Measurements from ENCODE around the gene TGFBI.

Gene TGFBI

DNA sequence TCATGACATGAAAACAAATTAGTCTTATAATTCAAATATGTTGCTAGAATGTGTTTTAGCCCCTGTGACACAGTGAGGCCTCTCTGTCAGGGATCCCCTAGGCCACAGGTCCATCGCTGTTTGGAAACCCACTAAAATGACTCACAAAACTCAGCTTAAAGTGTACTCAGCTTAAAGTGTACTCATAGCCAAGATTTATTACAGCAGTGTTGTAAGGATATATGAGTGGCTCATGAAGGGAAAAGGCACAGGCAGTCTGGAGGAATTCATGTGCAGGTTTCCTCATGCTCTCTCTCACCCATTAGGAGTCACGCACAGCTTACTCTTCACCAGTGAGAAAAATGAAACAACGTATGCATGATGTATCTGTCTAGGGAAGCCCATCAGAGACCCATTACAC is 24.4 kb upstream of the TGFBI start:
- DNase-seq (ENCODE audit: low spot score), result no peak

DNA sequence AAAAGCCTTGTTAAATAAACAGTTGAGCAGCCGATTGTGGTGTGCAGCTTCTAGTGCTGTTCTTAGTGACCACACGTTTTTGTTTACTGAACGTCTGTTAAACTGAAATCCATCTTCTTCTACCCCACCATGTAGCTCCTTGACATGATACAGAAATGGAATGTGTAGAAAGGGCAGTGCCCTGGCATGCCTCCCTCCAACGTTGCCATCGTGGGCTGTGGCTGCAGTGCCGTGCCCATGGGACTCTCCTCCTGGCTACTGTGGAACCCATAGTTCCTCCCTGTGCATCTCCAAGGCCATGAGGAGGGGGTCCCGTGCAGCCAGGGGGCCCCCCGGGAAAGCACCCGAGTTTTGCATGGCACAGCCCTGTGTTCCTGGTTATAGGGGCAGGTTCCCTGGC is 23.3 kb upstream of the TGFBI start:
- DNase-seq (ENCODE audit: low spot score), result no peak

DNA sequence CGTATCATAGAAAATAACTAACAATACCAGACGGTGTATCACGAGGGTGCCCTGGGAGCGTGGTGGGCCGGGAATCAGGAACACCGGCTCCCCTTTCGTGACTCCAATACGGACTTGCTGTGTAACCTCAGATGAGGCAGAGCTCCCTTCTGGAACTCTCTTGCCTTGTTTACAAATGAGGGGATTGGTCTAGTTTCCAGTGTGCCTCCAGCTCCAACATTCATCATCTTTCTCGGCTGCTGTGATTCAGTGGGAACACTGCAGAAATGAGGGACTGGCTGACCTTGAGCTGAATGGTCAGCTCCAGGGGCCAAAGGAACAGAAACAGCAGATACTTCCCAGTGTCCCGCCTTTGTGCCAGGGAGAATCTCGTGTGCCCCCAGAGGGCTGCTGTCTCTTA is 22.6 kb upstream of the TGFBI start:
- no peak for DNase-seq (ENCODE audit: low spot score)

DNA sequence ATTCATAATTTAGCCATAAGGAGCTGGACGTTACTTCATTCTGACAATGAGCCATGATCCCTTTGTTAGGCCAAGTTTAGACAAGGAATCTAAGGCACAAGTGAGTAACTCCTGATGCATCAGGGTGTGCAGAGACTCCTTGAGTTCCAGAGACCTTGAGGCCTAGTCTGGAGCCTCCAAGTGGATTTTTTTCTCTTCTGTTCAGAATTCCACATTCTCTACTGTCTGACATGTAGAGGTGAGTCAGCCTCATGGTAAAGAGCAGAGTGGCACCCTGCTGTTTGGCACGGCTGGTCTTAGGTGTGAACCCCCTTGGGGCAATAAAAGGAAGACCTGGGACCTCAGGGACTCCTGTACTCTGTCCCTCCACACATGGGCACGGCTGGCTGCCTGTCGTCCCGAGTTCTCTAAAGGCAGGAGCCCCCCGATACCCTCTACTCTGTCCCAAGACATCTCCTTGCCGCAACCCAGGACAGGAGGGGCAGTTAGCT is 22.0 kb upstream of the TGFBI start:
- no peak for DNase-seq (ENCODE audit: low spot score)

DNA sequence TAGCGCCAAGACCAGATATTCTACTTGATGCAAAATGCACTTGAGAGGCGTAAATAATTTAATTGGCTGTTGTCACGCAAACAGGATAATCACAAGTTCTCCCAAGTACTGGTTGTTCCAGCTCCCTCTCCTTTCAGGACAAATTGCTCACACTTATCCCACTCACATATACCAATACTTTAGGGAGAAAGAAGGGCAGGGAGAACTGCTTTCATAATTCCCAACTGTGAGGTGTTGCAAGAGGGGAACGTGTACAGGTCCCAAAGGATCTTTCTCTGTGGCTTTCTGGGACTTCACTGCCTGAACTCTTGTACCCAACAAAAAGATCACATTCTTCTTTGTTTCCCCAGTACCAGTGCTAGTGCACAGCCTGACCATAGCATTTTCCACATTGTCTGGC is 21.5 kb upstream of the TGFBI start:
- no peak for DNase-seq (ENCODE audit: low spot score)

DNA sequence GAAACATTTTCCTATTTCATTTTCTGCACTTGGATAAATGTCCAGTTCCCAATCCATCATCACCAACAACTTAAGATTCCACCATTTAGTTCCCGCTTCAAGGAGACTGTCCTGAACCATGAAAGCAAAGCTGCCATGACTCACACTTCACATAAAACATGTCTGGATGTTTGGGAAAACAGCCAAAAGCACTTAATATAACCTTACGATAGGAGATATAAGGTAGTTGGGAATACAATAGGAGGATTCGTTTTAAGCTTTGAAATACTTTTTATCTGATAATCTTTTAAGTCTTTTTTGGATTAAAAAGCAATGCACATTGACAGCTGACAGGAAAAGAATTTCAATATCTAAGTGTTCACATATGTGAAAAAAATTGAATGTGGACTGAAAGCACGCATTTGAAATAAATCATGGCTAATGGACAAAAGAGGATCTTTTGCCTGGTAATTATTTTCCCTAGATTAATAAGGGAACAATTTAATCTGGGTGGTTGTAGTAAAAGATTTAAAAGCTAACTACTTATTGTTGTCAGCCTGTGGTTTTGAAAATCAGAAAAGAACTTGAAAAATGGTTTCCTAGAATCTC is 17.3 kb upstream of the TGFBI start:
- no peak for DNase-seq (ENCODE audit: low spot score)

DNA sequence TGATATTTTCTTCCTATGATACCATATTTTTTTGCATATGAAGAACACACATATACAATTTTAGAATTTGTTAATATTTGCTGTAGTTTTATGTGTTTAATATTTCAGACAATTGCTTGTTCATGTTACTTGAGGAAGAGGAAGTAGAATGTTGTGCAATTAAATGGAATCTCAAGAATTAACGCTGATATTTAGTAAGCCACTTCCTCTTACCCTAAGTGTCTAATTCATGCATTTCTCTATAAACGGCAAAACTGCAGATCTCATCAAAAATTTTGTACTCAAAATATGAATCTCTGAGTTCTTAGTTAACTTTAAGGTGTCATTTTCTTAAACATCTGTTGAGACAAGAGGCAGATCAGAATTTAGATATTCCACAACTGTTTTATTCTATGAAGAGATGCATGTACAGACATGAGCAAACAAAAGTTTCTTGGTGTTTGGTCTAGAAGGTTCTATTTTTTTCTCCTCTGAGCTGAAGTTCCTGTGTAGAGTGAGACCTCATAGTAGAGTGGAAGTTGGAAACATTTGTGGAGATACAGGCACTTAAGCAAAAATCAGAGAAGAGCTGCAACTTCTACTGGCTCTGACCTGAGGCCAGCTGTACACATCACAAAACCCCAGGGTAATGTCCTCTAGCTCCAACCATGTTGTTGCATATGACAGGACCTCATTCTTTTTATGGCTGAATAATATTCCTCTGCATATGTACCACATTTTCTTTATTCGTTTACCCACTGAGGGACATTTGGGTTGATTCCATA is 16.6 kb upstream of the TGFBI start:
- DNase-seq (ENCODE audit: low spot score), result no peak

DNA sequence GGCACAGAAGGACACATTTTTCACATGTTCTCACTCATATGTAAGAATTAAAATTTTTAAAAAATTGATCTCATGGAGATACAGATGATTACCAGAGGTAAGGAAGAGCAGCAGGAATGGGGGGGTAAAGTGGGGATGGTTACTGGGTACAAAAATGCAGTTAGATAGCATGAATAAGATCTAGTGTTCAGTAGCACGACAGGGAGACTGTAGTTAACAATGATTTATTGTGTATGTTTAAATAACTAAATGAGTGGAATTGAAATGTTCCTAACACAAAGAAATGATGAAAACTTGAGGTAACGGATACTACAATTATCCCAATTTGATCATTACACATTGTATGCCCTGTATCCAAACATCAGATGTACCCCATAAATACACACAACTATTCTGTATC is 15.2 kb upstream of the TGFBI start:
- no peak for DNase-seq (ENCODE audit: low spot score)

DNA sequence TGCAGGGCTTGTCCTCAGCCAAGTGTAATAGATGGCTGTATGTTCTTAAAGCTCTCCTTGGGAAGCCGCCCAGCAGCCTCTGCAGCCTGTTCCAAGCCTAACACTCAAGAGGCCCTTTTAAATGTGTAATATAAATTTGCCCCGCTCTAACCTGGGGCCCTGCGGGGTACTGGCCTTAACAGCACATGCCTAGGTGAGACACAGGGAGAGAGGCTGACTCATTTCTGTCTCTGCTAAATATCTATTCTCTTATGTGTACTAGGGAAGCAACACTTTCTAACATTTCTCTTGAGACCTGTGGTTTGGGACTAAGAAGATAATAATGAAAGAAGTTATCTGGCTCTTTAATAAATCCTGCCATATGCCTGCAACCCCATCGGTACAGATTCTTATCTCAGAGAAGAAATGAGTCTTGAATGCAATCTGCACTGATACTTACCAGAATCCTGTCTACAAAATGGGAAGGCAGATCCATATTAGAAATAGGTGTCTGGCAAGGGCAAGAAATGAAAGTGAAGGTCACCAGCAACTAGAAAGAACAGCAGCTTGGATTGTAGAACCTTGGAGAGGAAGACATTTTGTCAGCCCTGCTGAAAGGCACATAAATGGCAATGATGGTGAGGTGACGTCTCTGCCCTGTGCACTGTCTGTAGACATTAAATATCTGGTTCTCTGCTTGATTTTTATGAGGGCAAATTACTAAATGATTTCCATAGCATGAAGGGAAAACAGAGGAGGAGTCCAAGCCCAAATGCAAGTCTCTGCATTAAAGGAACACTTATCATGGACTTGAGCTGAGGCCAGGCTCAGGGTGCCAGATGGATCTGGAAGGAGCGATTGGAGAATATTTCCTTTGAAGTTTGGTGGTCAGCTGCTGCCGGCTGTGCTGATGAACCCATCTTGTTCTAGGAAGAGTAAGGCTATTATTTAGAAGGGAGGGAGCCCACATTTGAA is 14.5 kb upstream of the TGFBI start:
- DNase-seq (ENCODE audit: low spot score), result no peak

DNA sequence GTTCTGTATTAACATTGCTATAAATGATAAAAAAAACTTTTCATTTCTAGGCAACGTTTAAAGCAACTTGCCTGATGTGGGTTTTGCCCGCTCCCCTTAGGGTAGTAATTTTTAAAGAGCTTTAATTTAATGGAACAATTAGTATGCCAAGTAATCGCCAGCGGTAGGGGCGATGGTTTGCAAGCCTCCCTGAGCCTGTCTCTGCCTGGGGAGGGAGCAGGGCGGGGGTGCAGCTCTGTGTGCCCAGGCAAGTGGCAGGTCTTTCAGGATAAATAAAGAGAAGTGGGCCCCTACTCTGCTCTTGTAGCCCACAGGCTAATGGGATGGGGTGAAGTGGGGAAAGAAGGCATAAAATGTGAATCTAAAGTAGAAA is 13.8 kb upstream of the TGFBI start:
- no peak for DNase-seq (ENCODE audit: low spot score)

DNA sequence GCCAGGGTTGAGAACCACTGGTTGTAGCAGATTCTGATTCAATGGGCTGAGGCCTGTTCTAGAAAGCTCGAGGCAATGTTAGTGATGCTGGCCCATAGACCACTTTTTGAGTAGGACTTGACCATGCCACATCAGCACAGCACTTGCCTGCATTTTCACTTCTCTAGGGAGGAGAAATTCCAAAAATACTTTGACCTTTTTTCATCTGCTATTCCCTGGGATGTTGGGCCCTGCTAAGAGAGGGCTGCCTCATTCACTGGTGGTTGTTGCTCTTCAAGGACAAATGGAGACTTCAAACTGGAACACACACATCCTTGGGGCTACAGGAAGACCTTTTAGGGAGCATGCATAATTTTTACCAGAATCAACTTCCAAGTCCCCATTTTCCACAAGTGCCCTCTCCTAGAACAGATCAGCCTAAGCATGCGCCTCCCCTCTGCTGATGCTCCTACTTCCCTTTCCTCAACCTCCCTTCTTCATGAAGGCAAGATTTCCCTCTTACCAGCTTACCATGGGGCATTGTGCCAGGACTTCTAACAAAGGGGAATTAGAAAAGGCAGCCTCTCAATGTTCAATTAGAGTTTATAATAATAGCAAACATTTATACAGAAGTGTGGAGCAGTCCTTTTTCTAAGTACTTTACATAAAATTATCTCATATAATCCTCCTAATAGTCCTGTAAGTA is 12.7 kb upstream of the TGFBI start:
- no peak for DNase-seq (ENCODE audit: low spot score)

DNA sequence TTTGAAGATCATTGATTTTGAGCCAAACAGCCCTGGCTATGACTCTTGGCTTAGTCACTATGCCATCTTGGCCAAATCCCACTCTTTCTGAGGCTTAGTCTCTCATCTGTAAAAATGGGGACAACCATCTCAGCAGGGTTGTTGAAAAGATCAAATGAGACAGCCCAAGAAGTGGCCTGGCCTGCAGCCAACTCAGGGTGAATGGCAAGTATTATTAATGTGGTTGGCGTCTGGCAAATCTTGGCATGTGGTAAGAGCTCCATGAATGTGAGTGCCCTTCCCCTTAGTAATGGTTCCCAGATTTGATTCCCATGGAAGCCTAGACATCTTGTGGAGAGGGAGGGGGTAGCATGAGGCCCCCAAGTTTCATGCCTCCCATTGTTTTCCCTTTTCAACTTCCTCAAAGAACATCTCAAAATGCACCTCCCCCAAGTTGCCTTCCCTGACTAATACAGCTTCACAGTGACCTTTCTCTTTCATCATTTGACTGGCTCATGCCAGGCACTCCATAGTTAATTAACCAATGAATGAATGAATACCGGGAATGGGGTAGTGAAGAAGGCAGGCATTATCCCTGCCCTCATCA is 11.8 kb upstream of the TGFBI start:
- DNase-seq (ENCODE audit: low spot score), result no peak

DNA sequence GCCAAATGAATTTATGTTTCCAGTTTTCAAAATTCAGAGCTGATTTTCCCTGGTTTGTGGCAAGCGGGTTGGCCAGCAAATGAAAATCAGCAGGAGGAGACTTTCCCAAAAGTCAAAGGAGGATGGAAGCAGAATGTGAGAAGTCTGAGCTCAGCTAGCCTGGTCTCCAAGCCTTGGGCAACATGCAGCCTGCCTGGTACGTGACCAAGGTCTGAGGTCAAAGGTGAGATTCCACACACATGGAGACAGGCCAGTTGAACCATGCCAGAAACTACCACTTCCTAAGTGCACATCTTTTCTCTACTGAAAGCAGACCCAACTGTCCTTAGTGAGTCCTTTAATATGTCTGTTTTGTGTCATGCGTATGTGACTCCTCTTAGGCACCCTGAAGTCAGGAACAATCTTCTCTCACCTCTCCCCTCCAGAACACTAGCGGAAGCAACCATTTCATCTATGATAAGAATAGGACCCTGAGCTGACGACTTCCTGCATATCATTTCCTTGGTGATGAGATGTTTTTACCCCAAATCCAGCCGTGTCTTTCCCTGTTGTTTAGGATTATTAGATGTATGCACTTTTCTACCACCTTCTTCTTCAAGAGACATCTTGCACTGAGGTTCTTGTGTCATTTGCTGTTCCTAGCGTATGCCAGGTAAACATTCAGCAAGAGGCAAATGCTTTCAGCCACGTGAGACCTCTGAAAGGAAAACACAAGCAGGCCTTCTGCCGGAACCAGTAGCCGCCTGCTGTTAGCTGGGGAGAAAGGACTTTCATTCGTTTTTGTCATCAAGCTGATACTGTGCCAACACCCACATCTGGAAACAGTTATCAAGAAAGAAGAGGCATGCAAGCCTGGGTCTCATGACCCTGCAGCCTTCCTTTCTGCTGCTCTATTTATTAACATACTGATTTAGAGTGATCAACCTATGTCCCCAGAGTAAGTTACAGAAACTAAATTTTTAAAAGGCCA is 9.7 kb upstream of the TGFBI start:
- DNase-seq (ENCODE audit: low spot score), result no peak

DNA sequence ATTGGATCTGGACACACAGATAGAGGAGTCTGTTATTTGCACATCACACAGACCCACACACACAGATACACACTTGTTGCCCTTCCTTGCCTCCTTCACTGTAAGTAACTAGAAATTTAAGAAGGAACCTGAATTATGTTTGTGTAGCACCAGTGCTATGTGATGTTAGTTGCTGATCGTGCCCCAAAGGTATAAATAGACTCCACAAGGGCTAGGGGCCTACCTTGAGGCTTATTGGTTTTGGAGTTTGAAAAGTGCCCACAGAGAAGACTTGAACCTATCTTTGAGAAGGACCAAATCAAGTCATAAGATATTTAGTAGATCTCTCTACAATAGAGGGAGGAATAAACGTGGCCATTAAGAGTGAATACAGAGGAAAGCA is 8.8 kb upstream of the TGFBI start:
- no peak for DNase-seq (ENCODE audit: low spot score)

DNA sequence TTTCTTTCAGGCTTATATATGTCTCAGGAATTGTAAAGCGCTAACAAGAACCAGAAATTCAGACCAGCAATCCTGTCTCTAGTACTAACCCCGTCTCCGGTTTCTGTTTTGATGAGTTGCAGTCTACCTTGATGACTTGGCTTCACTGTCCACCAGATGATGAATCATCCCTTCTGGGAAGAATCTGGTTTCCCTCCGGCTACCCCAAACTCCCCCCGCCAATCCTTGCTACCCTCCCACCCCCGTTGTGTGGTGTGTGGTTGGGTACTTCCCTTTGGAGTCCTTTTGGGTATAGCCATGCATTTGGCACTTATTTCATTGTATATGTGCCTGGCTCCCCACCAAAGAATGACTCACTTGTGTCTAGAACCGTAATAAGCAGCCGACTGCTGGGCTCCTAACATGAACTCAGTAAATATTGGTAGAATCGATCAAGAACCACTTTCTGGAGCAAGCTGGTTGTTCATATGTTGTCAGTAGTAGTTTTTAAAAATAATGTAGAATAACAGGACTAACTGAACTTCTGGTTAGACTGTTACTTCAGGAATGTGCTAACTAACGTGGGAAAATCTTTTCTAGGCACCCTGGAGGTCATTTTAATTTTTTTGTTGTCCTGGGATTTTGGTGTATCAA is 8.3 kb upstream of the TGFBI start:
- no peak for DNase-seq (ENCODE audit: low spot score)

DNA sequence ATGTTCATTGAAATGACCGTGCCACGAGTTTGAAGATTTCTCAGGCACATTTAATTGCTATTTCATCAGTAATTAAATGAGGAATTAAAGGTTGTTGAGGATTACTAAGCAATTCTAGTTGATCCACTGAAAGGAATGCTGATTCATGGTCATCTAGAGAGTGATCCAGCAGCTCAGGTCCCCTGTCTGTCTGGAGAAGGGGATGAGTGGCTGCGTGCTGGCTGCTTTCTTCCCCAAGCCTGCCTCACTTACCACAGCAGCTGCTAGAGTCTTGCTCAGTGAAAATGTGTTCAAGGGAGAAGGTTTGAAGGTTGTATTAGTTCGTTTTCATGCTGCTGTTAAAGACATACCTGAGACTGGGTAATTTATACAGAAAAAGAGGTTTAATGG is 7.8 kb upstream of the TGFBI start:
- DNase-seq (ENCODE audit: low spot score), result no peak

DNA sequence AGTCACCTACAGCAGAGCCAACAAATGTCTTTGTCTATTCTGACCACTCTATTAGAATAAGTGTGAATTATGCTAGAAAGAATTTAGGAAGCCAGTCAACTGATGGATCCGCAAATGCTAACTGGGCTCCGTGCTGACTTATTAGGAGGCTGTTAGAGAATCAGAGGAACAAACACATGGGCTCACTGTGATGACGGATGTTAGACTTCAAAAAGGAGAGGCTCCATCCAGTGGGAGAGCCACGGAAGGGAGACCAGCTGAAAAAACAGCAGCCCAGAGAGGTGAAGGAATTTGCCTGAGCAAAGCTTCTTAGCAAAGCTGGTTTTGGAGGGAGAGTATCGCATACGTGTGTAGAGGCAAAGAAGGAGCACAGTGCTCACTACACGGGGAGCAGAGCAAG is 5.8 kb upstream of the TGFBI start:
- no peak for DNase-seq (ENCODE audit: low spot score)

DNA sequence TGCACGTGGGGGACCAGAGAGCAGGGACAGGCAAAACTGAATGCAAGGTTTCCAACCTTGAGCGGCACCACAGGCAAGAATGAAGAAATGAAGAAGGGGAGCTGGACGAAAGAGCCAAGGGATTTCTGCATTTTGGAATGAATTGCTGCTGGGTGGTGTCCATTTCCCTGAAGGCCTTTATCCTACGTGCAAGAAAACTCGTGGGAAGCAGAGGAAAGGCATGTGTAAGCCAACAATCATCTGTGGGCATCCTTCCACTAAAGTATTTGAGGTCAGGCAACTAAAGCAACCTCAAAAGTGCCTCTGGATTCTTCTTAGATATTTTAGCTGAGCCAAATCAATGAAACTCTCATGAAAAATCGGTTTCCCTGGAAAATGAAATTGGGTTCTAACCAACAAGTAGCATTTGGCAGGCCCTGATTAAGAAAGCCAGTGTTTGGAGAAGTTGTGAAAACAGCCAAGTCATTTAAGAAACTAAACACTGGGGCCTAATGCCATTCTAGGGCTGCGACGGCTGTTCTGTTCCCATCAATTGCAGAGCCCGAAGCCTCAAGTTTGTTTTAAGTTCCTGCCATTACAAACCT is 4.7 kb upstream of the TGFBI start:
- DNase-seq (ENCODE audit: low spot score), result no peak

DNA sequence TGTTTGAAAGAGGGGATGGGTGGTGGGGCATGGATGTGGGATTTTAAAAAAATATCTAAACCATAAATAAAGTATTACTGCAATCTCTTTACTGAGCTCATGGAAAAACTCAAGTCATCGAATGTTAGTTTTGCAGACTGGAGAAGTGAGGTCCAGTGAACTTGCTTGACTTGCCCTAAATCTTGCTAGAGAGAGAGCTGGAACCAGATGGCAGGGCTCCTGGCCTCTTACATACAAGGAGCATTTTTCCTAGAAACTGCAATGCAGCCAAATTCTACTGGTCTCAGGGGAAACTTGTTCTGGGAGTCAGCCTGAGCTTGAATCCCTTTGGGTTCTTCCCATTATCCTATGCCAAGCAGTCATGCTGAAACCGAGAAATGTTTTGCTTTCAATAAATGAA is 2.9 kb upstream of the TGFBI start:
- DNase-seq (ENCODE audit: low spot score), result no peak

DNA sequence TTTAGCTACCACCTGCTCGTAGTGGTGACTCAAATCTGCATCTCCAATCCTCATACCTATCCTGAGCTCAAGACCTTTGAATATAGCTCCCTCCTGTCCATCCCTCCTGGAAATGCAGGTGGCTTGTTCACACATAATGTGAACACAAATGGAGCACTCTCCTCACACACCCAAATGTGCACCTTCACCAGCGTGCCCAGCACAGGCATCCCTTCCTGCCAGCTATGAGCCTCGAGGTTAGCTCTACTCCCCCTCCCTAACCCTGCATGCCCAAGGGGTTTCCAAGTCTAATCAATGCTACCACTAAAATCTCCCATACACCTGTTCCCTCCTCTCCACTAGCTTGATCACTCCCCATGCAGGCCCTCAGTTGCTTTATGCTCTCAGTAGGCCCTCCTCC is 2.2 kb upstream of the TGFBI start:
- no peak for DNase-seq (ENCODE audit: low spot score)
